ENCODE measurements around the gene RNU11. TPM values are rescaled to one million over a fixed set of nuclear protein-coding genes. Genes with fewer than 3 reads are reported as not detected.
"Not testable (repeated sequence)": the region's sequence is repeated elsewhere in the genome, so short reads cannot be mapped to it uniquely, and the experiment has no call there.

Gene RNU11
- total RNA-seq, 1 donor from 2014 or later: not detected

DNA sequence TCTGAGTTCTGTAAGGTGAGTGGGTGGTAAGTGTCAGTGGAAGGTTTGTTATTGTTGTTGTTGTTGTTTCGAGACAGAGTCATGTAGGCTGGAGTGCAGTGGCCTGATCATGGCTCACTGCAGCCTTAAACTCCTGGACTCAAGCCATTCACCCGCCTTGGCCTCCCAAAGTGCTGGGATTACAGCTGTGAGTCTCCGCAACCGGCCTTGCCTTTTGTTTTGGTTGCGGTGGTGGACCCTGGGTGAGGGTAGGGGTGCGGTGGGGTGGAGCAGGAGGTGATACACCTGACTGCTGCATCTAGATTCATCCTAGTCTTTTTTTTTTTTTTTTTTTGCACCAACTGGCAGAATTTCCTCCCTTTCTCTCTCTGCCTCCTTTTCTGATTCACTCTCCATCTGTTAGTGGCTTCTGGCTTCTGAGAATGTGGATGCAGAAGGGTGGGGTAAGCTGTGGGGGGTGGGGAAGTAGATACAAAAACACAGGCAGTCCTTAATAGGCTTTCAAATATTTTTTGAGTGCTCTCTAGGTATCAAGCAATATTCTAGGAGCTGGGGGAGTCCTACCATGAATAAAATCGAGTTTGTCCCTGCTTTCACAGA lies 15.6 kb downstream of the RNU11 start:
- no peak for DNase-seq (ENCODE audit: low spot score)

DNA sequence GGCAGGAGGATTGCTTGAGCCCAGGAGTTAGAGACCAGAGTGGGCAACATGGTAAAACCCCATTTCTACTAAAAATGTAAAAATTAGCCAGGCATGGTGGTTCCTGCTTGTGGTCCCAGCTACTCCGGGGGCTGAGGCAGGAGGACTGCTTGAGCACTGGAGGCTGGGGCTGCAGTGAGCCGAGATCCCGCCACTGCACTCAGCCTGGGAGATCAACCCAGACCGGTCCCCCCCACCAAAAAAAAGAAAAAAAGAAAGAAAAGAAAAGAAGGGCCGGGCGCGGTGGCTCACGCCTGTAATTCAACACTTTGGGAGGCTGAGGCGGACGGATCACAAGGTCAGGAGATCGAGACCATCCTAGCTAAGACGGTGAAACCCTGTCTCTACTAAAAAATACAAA lies 18.4 kb downstream of the RNU11 start:
- no peak for DNase-seq (ENCODE audit: low spot score)

DNA sequence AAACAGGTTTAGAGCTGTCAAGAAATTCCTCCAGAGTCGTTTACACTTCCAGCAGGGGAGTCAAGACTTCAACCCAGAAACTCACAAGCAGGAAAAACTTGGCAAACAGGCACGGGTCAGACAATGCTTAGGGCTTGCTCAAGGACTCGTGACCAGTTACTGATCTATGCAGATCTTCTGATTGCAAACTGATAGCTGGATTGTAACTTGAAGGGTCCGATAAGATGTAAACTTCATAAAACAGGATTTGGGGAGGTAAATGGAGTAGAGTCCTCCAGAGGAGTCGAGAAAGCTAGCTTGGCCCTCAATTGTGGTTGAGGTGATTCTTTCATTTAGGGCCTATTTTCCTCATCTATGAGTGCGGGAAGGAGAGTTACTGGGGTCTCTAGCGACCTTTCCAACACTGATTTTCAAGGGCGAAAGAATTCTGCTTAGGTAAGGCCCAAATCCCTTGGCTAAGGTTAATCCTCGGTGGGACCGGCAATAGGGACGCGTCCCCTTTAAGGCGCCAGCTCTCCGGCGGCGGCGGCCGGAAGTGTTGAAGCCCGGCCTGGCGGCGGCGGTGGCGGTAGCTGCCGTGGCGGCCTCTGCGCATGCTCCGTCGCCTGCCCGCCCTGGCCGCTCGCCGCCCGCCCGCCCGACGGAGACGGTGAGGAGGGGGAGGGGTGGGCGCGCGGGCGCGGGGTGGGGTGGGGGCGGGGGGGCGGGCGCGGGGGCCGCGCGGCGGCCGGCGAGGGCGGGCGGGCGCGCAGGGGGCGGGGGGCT lies 20.0 kb downstream of the RNU11 start, which contains the start of gene GMEB1:
TSS of gene GMEB1 (plus strand) at position 594 of the 765 bp plus-strand sequence. CDS start 14,829 bp downstream, outside the sequence.
- DNase-seq (ENCODE audit: low spot score): peak; percentile 89

DNA sequence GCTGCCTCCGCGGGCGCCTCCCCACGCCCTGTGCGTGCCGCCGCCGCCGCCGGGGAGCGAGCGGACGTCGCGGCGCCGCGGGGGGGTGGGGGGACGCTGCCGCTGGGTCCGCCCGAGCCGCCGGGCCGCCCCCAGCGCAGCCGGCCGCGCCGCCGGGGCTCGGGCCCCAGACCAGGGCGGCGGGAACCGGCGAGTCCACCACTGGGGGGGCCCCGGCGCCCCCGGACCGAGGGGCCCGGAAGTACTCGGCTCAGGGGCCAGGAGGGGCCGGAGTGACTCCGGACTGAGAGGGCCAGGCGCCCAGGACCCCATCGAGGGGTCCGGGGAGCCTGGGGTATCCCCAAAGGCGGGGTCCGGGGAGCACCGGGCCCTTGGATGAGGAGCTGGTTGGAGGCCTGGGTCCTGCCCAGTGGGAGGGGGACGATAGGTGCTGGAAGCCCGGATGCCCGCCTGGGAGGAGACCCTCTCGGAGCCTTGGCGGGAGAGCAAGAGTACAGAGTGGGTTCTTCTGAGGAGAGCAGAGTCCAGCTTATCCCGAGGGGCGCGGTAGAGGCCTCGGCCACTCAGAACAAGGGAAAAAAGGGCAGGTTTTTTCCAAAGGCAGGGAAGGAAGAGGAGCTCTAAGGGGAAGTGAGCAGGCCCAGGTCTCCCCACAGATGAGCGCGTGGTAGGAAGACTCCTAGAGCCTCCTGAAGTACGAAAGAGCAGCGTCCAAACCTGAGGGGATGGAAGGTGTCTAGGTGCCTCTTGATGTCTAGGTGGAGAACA lies 20.7 kb downstream of the RNU11 start:
- peak; percentile 65 for DNase-seq (ENCODE audit: low spot score)

DNA sequence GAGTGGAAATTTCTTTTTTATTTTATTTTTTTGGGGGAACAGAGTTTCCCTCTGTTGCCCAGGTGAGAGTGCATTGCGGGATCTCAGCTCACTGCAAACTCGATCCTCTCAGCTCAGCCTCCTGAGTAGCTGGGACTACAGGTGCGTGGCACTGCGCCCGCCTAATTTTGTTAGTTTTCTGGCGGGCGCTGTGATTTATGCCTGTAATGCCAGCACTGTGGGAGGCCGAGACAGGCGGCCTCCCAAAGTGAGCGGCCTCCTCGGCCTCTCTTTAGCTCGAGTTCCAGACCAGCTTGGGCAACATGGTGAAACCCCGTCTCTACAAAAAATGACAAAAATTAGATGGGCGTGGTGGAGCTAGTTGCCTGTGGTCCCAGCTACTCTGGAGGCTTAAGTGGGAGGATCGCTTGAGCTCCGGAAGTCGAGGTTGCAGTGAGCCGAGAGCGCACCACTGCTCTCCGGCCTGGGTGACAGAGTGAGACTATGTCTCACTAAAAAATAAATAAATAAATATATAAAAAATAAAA lies 22.9 kb downstream of the RNU11 start:
- no peak for DNase-seq (ENCODE audit: low spot score)

DNA sequence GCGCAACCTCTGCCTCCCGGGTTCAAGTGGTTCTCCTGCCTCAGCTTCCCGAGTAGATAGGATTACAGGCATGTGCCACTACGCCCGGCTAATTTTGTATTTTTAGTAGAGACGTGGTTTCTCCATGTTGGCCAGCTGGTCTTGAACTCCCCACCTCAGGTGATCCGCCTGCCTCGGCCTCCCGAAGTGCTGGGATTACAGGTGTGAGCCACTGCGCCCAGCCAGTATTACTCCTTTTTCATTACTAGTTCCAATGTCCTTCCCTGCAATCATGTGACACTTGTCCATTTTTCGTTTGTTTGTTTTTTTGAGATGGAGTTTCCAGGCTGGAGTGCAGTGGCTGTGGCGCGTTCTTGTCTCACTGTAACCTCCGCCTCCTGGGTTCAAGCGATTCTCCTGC lies 24.6 kb downstream of the RNU11 start:
- DNase-seq (ENCODE audit: low spot score): not testable (repeated sequence)

DNA sequence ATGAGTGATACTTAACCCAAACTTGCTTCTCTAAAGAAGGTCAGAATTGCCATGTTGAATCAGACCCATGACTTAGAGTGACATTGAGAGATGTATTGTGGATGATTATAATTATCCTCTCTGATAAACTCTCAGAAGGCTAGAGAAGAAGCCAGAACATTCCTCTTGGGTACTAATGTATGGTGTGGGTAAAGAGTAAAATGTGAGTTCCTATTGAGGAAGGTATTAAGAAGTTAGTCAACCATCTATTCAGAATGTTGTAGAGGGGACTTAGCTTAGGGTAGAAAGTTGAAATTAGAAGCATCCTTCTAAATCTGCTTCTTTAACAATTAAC lies 27.5 kb downstream of the RNU11 start:
- DNase-seq (ENCODE audit: low spot score): no peak

DNA sequence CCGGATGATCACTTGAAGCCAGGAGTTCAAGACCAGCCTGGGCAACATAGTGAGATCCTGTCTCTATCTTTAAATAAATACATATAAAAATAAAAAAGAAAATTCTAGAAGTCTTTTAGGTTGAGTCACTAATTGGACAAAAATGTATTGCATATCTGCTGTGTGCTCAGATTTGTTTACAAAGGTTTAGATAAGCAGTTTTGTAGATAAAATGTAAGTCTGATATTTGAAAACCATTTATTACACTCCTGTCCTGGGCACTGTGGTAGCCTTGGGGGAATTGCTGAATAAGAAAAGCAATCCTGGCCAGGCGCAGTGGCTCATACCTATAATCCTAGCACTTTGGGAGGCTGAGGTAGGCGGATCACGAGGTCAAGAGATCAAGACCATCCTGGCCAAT lies 31.8 kb downstream of the RNU11 start:
- no peak for DNase-seq (ENCODE audit: low spot score)

DNA sequence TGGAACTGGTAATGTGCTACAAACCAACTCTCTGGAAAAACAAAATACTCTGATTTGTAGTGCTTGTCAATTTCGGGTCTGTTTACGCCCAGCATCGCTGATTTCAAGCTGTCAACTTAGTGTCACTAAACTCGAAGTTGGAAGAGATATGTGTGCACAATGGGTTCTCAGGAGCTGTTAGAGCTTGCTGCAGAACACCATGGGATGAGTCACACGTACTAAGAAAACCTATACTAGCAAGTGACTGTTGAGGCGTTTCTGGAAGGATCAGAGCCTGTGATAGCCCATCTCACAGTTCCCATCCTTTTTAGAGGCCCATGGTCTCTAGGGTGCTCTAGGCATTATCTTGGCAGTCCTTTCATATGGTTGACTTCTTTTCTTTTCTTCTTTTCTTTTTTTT lies 34.4 kb downstream of the RNU11 start:
- DNase-seq (ENCODE audit: low spot score): no peak

DNA sequence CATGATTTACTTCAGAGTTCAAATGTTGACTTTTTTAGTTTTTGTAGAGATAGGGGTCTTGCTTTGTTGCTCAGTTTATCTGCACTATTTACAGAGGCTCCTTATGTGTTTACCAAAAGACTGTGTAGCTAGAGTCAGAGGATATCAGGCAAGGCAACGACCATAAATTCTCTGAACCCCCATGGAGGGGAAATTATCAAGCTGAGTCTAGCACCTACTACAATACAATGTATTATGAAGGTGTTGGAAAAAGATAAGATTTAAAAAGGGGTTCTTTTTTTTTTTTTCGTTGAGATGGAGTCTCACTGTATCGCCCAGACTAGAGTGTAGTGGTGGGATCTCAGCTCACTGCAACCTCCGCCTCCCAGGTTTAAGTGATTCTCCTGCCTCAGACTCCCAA lies 36.5 kb downstream of the RNU11 start:
- DNase-seq (ENCODE audit: low spot score): no peak

DNA sequence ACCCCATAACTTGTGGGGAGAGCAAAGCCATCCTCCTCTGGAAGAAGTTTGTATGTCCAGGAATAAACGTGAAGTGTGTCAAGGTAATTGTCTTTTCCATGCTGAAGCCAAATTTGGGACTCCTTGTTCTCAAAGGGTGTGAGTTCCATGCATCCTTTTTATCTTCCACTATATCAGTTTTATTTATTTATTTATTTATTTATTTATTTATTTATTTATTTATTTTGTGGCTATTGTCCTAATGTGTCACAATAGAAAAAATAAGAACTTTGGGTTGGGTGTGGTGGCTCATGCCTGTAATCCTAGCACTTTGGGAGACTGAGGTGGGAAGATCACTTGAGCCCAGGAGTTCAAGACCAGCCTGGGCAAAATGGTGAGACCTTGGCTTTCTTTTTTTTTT lies 43.2 kb downstream of the RNU11 start:
- not testable (repeated sequence) for DNase-seq (ENCODE audit: low spot score)

Other genes starting within 250 kb of the RNU11 start
- gene RCC1, start 142.6 kb upstream of the RNU11 start, total RNA-seq (ENCODE audit: insufficient read depth, low replicate concordance): 16.1 TPM
- gene TRNAU1AP, start 95.5 kb upstream of the RNU11 start, total RNA-seq (ENCODE audit: insufficient read depth, low replicate concordance): 26.2 TPM
- gene RAB42, start 56.3 kb upstream of the RNU11 start, total RNA-seq (ENCODE audit: insufficient read depth, low replicate concordance): 7.0 TPM
- 39.2 TPM for gene TAF12, start 5.5 kb upstream of the RNU11 start, total RNA-seq (ENCODE audit: insufficient read depth, low replicate concordance)
- gene GMEB1, start 20.2 kb downstream of the RNU11 start, total RNA-seq (ENCODE audit: insufficient read depth, low replicate concordance): 3.4 TPM
- 36.4 TPM for gene YTHDF2, start 88.3 kb downstream of the RNU11 start, total RNA-seq (ENCODE audit: insufficient read depth, low replicate concordance)
- gene OPRD1, start 163.6 kb downstream of the RNU11 start, total RNA-seq (ENCODE audit: insufficient read depth, low replicate concordance): 0.72 TPM